ENCODE results near the gene MAST4. TPM values are rescaled to one million over a fixed set of nuclear protein-coding genes. Genes with fewer than 3 reads are reported as not detected.
A peak's percentile ranks its signal among the peaks of the same experiment; 100 is the strongest.

MAST4 gene
- total and polyA plus RNA-seq, 5 experiments from 2014 or later = 4.5 to 19.4 (median 10.3) TPM

GRCh38 chr5:66660396-66660795 lies 64.2 kb downstream of the MAST4 start:
- Mint-ChIP-seq H3K4me1 (no peaks in the 10 kb centered on the region), H3K27ac (no peak overlapping the region), H3K9me3 (peaks cover 0 to 14% (median 0%) of the 10 kb centered on the region in 9 donors), H3K27me3 (peaks cover 5 to 20% (median 17%) of the 10 kb centered on the region in 5 donors), H3K36me3 (peaks cover 0 to 6% (median 0%) of the 10 kb centered on the region in 3 donors), H3K4me3 (no peak overlapping the region)
- ATAC-seq (no peak), DNase-seq (no peak)
- POLR2A ChIA-PET = interaction anchor here (0.6 kb wide), 1 partner anchor 856 kb away, joined by 3 read pairs; no protein-coding TSS in a partner anchor

- no peaks in the 10 kb centered on the region for H3K4me1 Mint-ChIP-seq
- H3K9me3 Mint-ChIP-seq = peaks cover 0 to 14% (median 0%) of the 10 kb centered on the region in 9 donors
- no peak for DNase-seq
- H3K27me3 Mint-ChIP-seq = peaks cover 5 to 20% (median 17%) of the 10 kb centered on the region in 5 donors
- no peak overlapping the region for H3K27ac Mint-ChIP-seq
- no peak overlapping the region for H3K4me3 Mint-ChIP-seq
- no peak for ATAC-seq
- POLR2A ChIA-PET = interaction anchor here (0.6 kb wide), 1 partner anchor 855 kb away, joined by 3 read pairs; no protein-coding TSS in a partner anchor
- H3K36me3 Mint-ChIP-seq = peaks cover 0 to 6% (median 0%) of the 10 kb centered on the region in 3 donors
These were observed 65.0 kb downstream of the MAST4 start for GRCh38 chr5:66661149-66661548.

DNA sequence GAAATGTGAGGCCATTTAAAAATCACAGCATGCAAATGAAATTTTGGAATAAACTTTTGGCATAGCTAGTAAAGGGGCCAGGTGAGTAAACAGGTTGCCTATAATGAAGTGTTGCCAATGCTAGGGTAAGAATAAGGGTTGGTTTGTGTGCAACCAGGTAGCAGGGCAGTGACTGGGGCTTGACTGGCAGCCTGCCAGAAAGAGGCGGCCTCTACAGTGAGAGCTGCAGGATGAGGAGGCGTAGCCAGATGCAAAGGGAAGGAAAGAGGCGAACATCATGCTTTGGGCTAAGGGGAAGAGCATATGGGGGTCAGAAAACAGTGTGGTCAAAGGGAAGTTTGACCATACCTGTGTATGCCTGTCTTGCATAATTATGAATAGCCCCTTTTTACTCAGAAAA lies 70.6 kb downstream of the MAST4 start:
- Mint-ChIP-seq H3K36me3 (peaks cover 0 to 6% (median 0%) of the 10 kb centered on the region in 3 donors), H3K27ac (no peak overlapping the region), H3K4me3 (no peak overlapping the region), H3K9me3 (peaks cover 0 to 14% (median 0%) of the 10 kb centered on the region in 9 donors), H3K27me3 (peaks cover 7 to 39% (median 14%) of the 10 kb centered on the region in 5 donors), H3K4me1 (no peaks in the 10 kb centered on the region)
- DNase-seq (no peak), ATAC-seq (no peak)
- POLR2A ChIA-PET = no interaction called here

- H3K4me3 Mint-ChIP-seq = no peak overlapping the region
- H3K27me3 Mint-ChIP-seq = peaks cover 2 to 25% (median 8%) of the 10 kb centered on the region in 5 donors
- no peaks in the 10 kb centered on the region for H3K36me3 Mint-ChIP-seq
- POLR2A ChIA-PET = no interaction called here
- ATAC-seq = no peak
- DNase-seq = no peak
- H3K9me3 Mint-ChIP-seq = peaks cover 0 to 3% (median 0%) of the 10 kb centered on the region in 9 donors
- no peaks in the 10 kb centered on the region for H3K4me1 Mint-ChIP-seq
- no peak overlapping the region for H3K27ac Mint-ChIP-seq
These were observed 73.1 kb downstream of the MAST4 start for GRCh38 chr5:66669086-66669861.

DNA sequence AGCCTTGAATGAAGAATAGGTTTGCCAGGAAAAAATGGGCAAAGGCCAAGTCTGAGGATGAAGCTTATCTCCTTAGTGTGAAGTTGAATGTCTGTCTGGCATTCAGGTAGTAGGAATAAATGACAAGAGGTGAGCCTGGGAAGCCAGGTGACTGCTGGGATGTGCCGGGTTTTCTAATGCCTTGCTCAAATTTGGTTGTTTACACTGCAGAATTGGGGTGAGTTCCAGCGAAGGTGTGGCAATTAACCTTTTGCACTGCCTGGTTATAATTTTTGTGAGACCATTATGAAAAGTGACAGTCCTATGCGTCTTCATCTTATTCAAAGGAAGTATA lies 73.6 kb downstream of the MAST4 start:
- H3K27ac Mint-ChIP-seq = no peak overlapping the region
- POLR2A ChIA-PET = no interaction called here
- ATAC-seq (no peak), DNase-seq (no peak)
- H3K4me3 Mint-ChIP-seq = no peak overlapping the region
- no peaks in the 10 kb centered on the region for H3K36me3 Mint-ChIP-seq
- no peaks in the 10 kb centered on the region for H3K4me1 Mint-ChIP-seq
- no peaks in the 10 kb centered on the region for H3K9me3 Mint-ChIP-seq
- H3K27me3 Mint-ChIP-seq = peaks cover 2 to 22% (median 7%) of the 10 kb centered on the region in 5 donors

DNA sequence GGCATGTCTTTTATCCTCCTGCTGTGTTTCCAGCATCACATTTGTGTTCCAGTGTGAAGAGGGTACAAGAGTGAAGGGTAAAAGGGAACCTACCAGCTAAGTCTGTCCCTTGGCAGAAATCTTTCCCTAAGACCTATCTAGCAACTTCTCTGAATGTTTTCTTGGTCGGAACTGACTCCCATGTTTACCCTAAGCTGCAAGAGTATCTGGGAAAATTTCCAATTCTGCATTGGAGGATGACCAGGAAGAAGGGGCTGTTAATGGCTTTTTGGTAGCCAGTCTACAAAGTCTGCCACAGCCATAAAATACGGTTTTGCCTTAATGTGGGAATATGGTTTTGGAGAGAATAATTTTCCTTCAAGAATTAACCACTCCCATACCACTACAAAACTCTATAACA lies 75.1 kb downstream of the MAST4 start:
- ATAC-seq = no peak
- no peak overlapping the region for H3K27ac Mint-ChIP-seq
- peaks cover 5 to 33% (median 7%) of the 10 kb centered on the region in 5 donors for H3K27me3 Mint-ChIP-seq
- H3K4me3 Mint-ChIP-seq = no peak overlapping the region
- no peaks in the 10 kb centered on the region for H3K9me3 Mint-ChIP-seq
- H3K36me3 Mint-ChIP-seq = no peaks in the 10 kb centered on the region
- DNase-seq = no peak
- POLR2A ChIA-PET = no interaction called here
- no peaks in the 10 kb centered on the region for H3K4me1 Mint-ChIP-seq

GRCh38 chr5:66674802-66675201 lies 78.6 kb downstream of the MAST4 start:
- POLR2A ChIA-PET = no interaction called here
- H3K4me1 Mint-ChIP-seq = no peaks in the 10 kb centered on the region
- no peak overlapping the region for H3K4me3 Mint-ChIP-seq

DNA sequence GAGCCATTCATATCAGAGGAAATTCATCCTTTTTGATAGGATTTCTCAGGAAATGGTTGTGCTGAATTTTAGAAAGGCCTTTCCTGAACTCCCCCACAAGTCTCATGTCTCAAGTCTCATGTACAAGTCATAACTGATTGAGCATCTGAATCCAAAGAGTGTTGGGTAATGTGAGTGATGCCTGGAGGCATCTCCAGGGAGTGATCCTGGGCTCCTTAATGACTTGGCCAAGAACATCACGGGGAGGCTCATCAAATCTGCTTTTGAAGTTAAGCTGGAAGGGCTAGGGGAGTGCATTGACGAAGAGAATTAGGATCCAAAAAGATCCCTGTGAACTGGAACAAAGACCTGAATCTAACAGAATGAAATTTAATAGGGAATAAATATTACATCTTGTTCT lies 79.2 kb downstream of the MAST4 start:
- no peak for ATAC-seq
- no peaks in the 10 kb centered on the region for H3K36me3 Mint-ChIP-seq
- DNase-seq = no peak
- peak overlapping the region in 1 of 10 donors; percentile 11 for H3K27ac Mint-ChIP-seq
- H3K9me3 Mint-ChIP-seq = no peaks in the 10 kb centered on the region
- no peaks in the 10 kb centered on the region for H3K4me1 Mint-ChIP-seq
- POLR2A ChIA-PET = no interaction called here
- no peak overlapping the region for H3K4me3 Mint-ChIP-seq
- peaks cover 3 to 16% (median 7%) of the 10 kb centered on the region in 5 donors for H3K27me3 Mint-ChIP-seq

More at GRCh38 chr5:66674802-66675201, 78.6 kb downstream of the MAST4 start:
- DNase-seq = no peak
- no peaks in the 10 kb centered on the region for H3K36me3 Mint-ChIP-seq
- no peak for ATAC-seq
- H3K9me3 Mint-ChIP-seq = no peaks in the 10 kb centered on the region
- no peak overlapping the region for H3K27ac Mint-ChIP-seq
- H3K27me3 Mint-ChIP-seq = peaks cover 3 to 14% (median 7%) of the 10 kb centered on the region in 5 donors

DNA sequence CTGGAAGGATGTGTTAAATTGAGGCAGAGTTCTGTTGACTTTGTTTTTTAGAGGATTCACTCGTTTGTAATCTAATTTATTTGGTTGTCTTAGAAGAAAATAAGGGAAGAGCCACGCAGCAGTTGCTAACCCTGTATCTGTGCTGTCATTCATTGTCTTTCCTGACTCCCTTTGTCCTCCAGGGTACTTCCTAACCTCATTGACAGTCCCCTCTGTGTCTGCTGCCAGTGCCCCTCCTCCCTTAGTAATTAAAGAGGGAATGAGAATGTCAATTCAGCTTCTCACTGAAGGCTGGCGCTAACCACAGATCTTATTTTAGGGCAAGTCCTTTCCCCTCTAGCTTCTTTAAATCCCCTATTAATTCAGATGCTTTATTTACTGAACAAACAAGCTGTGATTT lies 84.0 kb downstream of the MAST4 start:
- H3K9me3 Mint-ChIP-seq = no peaks in the 10 kb centered on the region
- no peak for ATAC-seq
- H3K4me1 Mint-ChIP-seq = no peaks in the 10 kb centered on the region
- H3K36me3 Mint-ChIP-seq = no peaks in the 10 kb centered on the region
- H3K4me3 Mint-ChIP-seq = no peak overlapping the region
- DNase-seq = no peak
- H3K27ac Mint-ChIP-seq = no peak overlapping the region
- peaks cover 0 to 18% (median 7%) of the 10 kb centered on the region in 5 donors for H3K27me3 Mint-ChIP-seq
- POLR2A ChIA-PET = no interaction called here

DNA sequence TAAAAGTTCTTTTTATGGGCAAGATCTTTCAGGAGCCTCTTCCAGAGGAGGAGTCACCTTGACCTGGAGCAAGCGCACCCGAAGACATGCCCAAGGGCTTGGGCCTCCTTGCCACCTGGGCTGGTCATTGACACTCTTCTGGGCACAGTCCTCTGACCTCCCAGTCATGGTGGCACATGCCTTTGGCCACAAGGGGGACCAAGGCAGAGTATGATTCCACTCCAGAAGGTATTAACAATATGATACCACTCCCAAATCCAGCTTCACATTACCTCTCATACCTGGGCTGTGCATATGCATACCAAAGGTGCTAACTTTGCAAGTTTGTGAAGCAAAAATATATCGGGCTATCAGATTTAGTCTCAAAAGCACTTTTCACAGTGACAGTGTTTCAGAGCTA lies 84.6 kb downstream of the MAST4 start:
- Mint-ChIP-seq H3K4me3 (no peak overlapping the region), H3K9me3 (no peaks in the 10 kb centered on the region), H3K27me3 (peaks cover 0 to 15% (median 2%) of the 10 kb centered on the region in 5 donors), H3K27ac (no peak overlapping the region), H3K4me1 (no peaks in the 10 kb centered on the region), H3K36me3 (no peaks in the 10 kb centered on the region)
- POLR2A ChIA-PET = no interaction called here
- ATAC-seq (no peak), DNase-seq (no peak)

DNA sequence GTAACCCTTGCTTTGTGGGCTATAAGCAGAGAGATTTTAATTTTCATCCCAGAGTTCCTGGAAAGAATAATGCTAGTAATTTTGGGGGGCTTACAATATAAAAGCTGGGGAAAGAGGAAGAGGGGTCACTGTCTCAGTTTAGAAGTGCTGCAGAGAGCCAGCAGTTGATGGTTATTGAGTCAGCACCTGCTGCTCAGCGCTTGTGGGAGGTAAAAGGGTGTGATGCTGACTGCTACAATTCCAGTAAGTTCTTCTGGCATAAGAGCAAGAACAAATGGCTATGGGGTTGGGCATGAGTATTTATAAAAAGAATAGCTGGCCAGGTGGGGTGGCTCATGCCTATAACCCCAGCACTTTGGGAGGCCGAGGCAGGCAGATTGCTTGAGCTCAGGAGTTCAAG lies 88.5 kb downstream of the MAST4 start:
- POLR2A ChIA-PET = no interaction called here
- Mint-ChIP-seq H3K4me3 (no peak overlapping the region), H3K36me3 (no peaks in the 10 kb centered on the region), H3K27me3 (peaks cover 0 to 4% (median 0%) of the 10 kb centered on the region in 5 donors), H3K9me3 (no peaks in the 10 kb centered on the region), H3K4me1 (no peaks in the 10 kb centered on the region), H3K27ac (no peak overlapping the region)
- ATAC-seq (no peak), DNase-seq (no peak)

- DNase-seq (no peak), ATAC-seq (no peak)
- Mint-ChIP-seq H3K4me1 (no peaks in the 10 kb centered on the region), H3K36me3 (no peaks in the 10 kb centered on the region), H3K9me3 (no peaks in the 10 kb centered on the region), H3K4me3 (no peak overlapping the region), H3K27me3 (peaks cover 0 to 9% (median 5%) of the 10 kb centered on the region in 5 donors), H3K27ac (no peak overlapping the region)
- POLR2A ChIA-PET = no interaction called here
These were observed 93.5 kb downstream of the MAST4 start for GRCh38 chr5:66689522-66690220.

DNA sequence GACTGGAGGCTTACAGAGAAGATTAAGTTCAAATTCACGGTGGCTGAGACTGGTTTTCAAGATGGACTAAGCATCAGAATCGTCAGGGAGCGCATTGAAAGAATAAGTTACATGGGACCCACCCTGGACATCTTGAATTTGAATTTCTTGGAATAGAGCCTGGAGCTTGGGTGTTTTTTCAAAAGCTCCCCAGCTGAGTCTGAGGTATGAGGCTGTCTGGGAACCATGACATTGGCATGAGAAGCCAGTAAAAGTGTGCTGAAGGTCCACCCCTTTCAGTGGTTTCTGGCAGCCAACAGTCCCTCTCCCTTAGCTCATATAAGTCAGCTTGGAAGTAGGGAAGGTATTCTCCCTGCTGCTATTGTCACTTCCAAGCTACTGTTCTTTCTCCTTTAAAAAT lies 97.8 kb downstream of the MAST4 start:
- peaks cover 2 to 23% (median 5%) of the 10 kb centered on the region in 5 donors for H3K27me3 Mint-ChIP-seq
- no peak overlapping the region for H3K27ac Mint-ChIP-seq
- DNase-seq (no peak), ATAC-seq (no peak)
- H3K4me3 Mint-ChIP-seq = no peak overlapping the region
- POLR2A ChIA-PET = no interaction called here
- H3K36me3 Mint-ChIP-seq = no peaks in the 10 kb centered on the region
- peaks cover 0 to 6% (median 0%) of the 10 kb centered on the region in 9 donors for H3K9me3 Mint-ChIP-seq
- no peaks in the 10 kb centered on the region for H3K4me1 Mint-ChIP-seq
